HepG2 (cell line): ENCODE results near the gene SEC14L5. TPM values are rescaled to one million over a fixed set of nuclear protein-coding genes. Genes with fewer than 3 reads are reported as not detected.
A peak's percentile ranks its signal among the peaks of the same experiment; 100 is the strongest.

ENCODE experiments used
- AFF4 ChIP-seq: sonication (generic); formaldehyde crosslinking; IDR thresholded peaks from 2 replicates; pipeline ENCODE4 v1.4.0; 2020; ENCODE audit warnings: missing genetic modification reagents
- DMTF1 ChIP-seq: sonication (generic); formaldehyde crosslinking; IDR thresholded peaks from 2 replicates; pipeline ENCODE4 v1.4.0; 2020; ENCODE audit warnings: mild to moderate bottlenecking, missing genetic modification reagents
- GTF3A ChIP-seq: sonication (generic); formaldehyde crosslinking; conservative IDR thresholded peaks from 2 replicates; pipeline ENCODE4 v1.4.0; 2020; ENCODE audit warnings: mild to moderate bottlenecking, missing genetic modification reagents
- HINFP ChIP-seq: sonication (generic); formaldehyde crosslinking; IDR thresholded peaks from 2 replicates; pipeline ENCODE4 v1.4.0; 2020; ENCODE audit warnings: low read depth, mild to moderate bottlenecking, missing genetic modification reagents
- IRF2 ChIP-seq: IDR thresholded peaks from 2 replicates; pipeline ENCODE4 v1.6.1; 2018; ENCODE audit warnings: missing genetic modification reagents, missing compliant biosample characterization
- JUNB ChIP-seq: sonication (generic); formaldehyde crosslinking; IDR thresholded peaks from 2 replicates; pipeline ENCODE4 v1.8.0; 2022; ENCODE audit warnings: missing genetic modification reagents, mild to moderate bottlenecking, borderline replicate concordance
- MXI1 ChIP-seq: IDR thresholded peaks from 3 replicates; pipeline ENCODE4 v1.6.1; 2012; ENCODE audit warnings: low read depth, low read length, inconsistent platforms, borderline replicate concordance
- NR0B2 ChIP-seq: sonication (generic); formaldehyde crosslinking; IDR thresholded peaks from 2 replicates; pipeline ENCODE4 v1.4.0; 2020; ENCODE audit warnings: mild to moderate bottlenecking, missing genetic modification reagents
- RELA ChIP-seq: sonication (generic); formaldehyde crosslinking; IDR thresholded peaks from 2 replicates; pipeline ENCODE4 v1.4.0; 2020; ENCODE audit warnings: missing genetic modification reagents
- TCF7 ChIP-seq: sonication (generic); IDR thresholded peaks from 2 replicates; pipeline ENCODE4 v1.6.1; 2016; ENCODE audit warnings: antibody characterized with exemption, low read depth
- TIGD3 ChIP-seq: sonication (generic); formaldehyde crosslinking; IDR thresholded peaks from 2 replicates; pipeline ENCODE4 v1.5.1; 2020; ENCODE audit warnings: mild to moderate bottlenecking, missing genetic modification reagents, borderline replicate concordance
- ZBTB38 ChIP-seq: sonication (generic); formaldehyde crosslinking; IDR thresholded peaks from 2 replicates; pipeline ENCODE4 v1.5.1; 2020; ENCODE audit warnings: mild to moderate bottlenecking, missing genetic modification reagents
- ZNF121 ChIP-seq: sonication (generic); formaldehyde crosslinking; IDR thresholded peaks from 2 replicates; pipeline ENCODE4 v1.5.0; 2020; ENCODE audit warnings: mild to moderate bottlenecking, missing genetic modification reagents
- ZNF431 ChIP-seq: sonication (generic); formaldehyde crosslinking; IDR thresholded peaks from 2 replicates; pipeline ENCODE4 v1.9.0; 2022; ENCODE audit warnings: missing genetic modification reagents, low read depth, mild to moderate bottlenecking, borderline replicate concordance
- ZNF746 ChIP-seq: sonication (generic); formaldehyde crosslinking; IDR thresholded peaks from 2 replicates; pipeline ENCODE4 v1.8.0; 2022; ENCODE audit warnings: mild to moderate bottlenecking, missing genetic modification reagents
- ZNF891 ChIP-seq: sonication (generic); formaldehyde crosslinking; IDR thresholded peaks from 2 replicates; pipeline ENCODE4 v1.5.0; 2020; ENCODE audit warnings: mild to moderate bottlenecking, missing genetic modification reagents
- polyA plus RNA-seq, 8 experiments: library from polyadenylated mRNA; depleted of rRNA in 3 of 8; stranded (reverse) in 7 of 8; unstranded in 1 of 8; fragments of >200 nt; fragmentation: Illumina TruSeq in 4 of 8; extraction: Trizol in 4 of 8; gene quantifications; 2 replicates each; pipeline versions ENCODE4 v1.2.1 to v1.2.3, GENCODE V29; 2011 to 2016; ENCODE audit warnings: low read depth in 4 of 8, missing spikeins in 1 of 8, mixed read lengths in 1 of 8; ENCODE audit not compliant: insufficient read depth in 1 of 8
- total RNA-seq, 5 experiments: library from RNA; depleted of rRNA; stranded (reverse); fragments of >200 nt; fragmentation: Illumina TruSeq; extraction: Trizol; gene quantifications; 2 replicates each; pipeline ENCODE4 v1.2.3, GENCODE V29; 2016; ENCODE audit warnings: low read depth in 1 of 5

The SEC14L5 gene
- total and polyA plus RNA-seq, 2 of the 13 experiments (the other 11 are each of a cell fraction or from before 2014, with no cell fraction given) = 0.40 to 0.42 TPM

GRCh38 chr16:4936181-4936990 is 21.7 kb upstream of the SEC14L5 start (continued):
- TF ChIP-seq MXI1 (no peak), AFF4 (no peak), TIGD3 (CRISPR knock-in tag) (no peak), DMTF1 (no peak), ZNF121 (no peak), GTF3A (CRISPR knock-in tag) (peak; percentile 65; the same call in 1 of the 2 replicates), JUNB (CRISPR knock-in tag) (no peak), IRF2 (no peak), HINFP (no peak; the same call in 1 of the 2 replicates), ZBTB38 (CRISPR knock-in tag) (no peak; the same call in 1 of the 2 replicates), ZNF746 (no peak), TCF7 (no peak), RELA (no peak), ZNF431 (no peak), ZNF891 (no peak), NR0B2 (CRISPR knock-in tag) (no peak)
